Urinary bladder (tissue), 4 donors: ENCODE results near the gene CIB1. TPM values are rescaled to one million over a fixed set of nuclear protein-coding genes. Genes with fewer than 3 reads are reported as not detected.
"Not testable (repeated sequence)": the region's sequence is repeated elsewhere in the genome, so short reads cannot be mapped to it uniquely, and the experiment has no call there.

ENCODE experiments used
- DNase-seq: peaks from one replicate; pipeline ENCODE4 v3.0.0-alpha.2; 2015; ENCODE audit errors: extremely low spot score
- H3K27ac ChIP-seq: one replicate; pipeline ENCODE4 v1.5.1; 2013; ENCODE audit warnings: low read depth, mild to moderate bottlenecking, moderate library complexity
- H3K36me3 ChIP-seq: one replicate; pipeline ENCODE4 v1.6.1; 2013; ENCODE audit warnings: mild to moderate bottlenecking, moderate library complexity; ENCODE audit not compliant: insufficient read depth
- H3K4me1 ChIP-seq: one replicate; pipeline ENCODE4 v1.6.1; 2013; ENCODE audit warnings: mild to moderate bottlenecking, moderate library complexity; ENCODE audit not compliant: insufficient read depth
- H3K4me3 ChIP-seq: one replicate; pipeline ENCODE4 v1.5.1; 2013; ENCODE audit warnings: low read depth, low read length
- WGBS: extraction: QIAGEN DNeasy Blood & Tissue Kit; methylation state at CpG from one replicate; pipeline ENCODE4 v1.1.7; 2013; 5-methylcytosine and 5-hydroxymethylcytosine counted together
- polyA plus RNA-seq: library from polyadenylated mRNA; stranded (reverse); fragments of 200-250 nt; gene quantifications from one replicate; pipeline ENCODE4 v1.2.3, GENCODE V29; 2013
- small RNA-seq: library from RNA; depleted of rRNA; stranded (forward); fragments of <200 nt; gene quantifications from one replicate; pipeline ENCODE3, GENCODE V24; 2014
- total RNA-seq: library from RNA; depleted of rRNA; stranded (reverse); fragments of >200 nt; gene quantifications from one replicate; pipeline ENCODE4 v1.2.3, GENCODE V29; 2014
- donor health status: healthy with polysubstance abuse.
- donor health status: healthy.

Gene CIB1
- total and polyA plus RNA-seq, 2 donors, result 17.9 to 84.7 TPM

DNA sequence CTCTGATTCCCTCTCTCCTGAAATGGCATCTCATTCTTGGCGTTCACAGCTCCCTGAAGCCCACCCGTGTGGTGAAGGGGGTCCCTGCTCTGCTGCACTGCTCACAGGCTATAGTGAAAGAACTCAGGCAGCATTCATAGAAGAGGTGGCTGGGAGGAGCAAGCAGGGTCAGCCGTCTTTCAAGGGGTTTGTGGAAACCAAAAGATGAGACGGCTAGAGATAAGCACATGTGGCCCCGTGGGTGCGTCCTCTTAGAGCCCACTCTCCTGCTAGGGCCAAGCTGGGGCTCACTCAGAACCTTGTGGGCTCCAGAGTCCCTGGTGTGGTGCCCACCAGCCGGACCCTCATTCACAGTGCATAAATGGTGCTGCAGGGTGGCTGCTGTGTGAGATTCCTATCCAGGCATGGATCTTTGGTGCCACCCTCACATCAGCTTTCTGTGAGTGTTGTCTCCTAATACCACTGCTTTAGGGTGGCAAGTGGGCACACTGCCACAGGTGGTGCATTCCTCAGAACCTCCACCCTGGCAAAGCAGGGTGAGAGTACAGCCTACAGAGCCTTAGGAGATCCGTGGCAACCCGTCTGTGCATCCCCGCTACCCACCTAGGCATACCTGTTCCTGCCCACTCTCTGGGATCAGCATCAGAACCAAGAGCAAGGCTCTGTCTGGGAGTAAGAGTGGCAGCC lies 43.8 kb downstream of the CIB1 start:
- H3K36me3 ChIP-seq, result no peaks in the 10 kb centered on the region
- no peaks in the 10 kb centered on the region for H3K4me1 ChIP-seq
- no peak overlapping the region for H3K4me3 ChIP-seq
- H3K27ac ChIP-seq, result peak overlapping the region; percentile 70
- 82% methylated on average over 10 of the region's 10 CpGs for WGBS
- DNase-seq, result no peak

DNA sequence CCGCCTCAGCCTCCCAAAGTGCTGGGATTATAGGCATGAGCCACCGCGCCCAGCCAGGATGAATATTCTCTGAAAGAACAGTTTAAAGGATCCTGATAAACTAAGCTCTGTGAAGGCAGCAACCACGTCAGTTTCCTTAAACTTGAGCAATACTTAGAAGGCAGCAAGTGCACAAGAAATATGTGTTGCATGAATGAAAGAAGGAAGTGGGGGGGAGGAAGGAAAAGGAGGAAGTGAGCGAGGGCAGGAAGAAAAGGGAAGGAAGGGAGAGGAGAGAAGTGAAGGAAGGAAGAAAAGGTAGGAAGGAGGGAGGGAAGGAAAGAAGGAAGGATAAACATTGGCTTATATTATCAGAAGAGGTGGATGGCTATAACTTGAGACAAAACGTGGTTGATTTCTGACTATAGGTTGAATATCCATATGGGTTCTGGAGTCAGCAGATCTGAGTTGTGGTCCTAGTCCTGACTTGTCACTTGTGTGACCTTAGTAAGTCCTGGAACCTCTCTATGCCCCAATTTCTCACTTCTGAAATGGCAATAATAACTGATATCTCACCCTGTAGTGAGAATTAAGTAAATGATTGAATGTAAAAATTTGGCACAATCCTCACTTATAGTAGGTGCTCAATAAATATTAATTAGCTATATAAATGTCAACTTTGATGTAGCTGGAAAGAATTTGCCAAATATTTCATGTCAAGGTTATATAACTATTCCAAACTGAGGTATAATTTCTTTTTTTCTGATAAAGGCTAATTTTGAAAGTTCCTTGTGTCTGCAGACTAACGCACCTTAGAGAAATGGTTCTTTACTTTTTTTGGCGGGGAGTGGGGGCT lies 44.6 kb downstream of the CIB1 start:
- DNase-seq, result no peak
- Histone ChIP-seq H3K4me1 (no peaks in the 10 kb centered on the region), H3K4me3 (no peak overlapping the region), H3K27ac (no peak overlapping the region), H3K36me3 (no peaks in the 10 kb centered on the region)
- 85% methylated on average over 8 of the region's 8 CpGs for WGBS

DNA sequence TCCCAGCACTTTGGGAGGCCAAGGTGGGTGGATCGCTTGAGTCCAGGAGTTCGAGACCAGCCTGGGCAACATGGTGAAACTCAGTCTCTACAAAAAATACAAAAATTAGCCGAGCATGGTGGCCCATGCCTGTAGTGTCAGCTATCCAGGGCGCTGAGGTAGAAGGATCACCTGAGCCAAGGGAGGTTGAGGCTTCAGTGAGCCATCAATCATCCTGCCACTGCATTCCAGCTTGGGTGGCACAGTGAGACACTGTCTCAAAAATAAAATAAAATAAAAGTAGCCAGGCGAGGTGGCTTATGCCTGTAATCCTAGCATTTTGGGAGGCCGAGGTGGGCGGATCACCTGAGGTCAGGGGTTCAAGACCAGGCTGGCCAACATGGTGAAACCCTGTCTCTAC lies 45.7 kb downstream of the CIB1 start:
- WGBS, result 97% methylated on average over 7 of the region's 7 CpGs
- not testable (repeated sequence) for H3K36me3 ChIP-seq, DNase-seq, H3K4me1 ChIP-seq, H3K4me3 ChIP-seq, H3K27ac ChIP-seq

DNA sequence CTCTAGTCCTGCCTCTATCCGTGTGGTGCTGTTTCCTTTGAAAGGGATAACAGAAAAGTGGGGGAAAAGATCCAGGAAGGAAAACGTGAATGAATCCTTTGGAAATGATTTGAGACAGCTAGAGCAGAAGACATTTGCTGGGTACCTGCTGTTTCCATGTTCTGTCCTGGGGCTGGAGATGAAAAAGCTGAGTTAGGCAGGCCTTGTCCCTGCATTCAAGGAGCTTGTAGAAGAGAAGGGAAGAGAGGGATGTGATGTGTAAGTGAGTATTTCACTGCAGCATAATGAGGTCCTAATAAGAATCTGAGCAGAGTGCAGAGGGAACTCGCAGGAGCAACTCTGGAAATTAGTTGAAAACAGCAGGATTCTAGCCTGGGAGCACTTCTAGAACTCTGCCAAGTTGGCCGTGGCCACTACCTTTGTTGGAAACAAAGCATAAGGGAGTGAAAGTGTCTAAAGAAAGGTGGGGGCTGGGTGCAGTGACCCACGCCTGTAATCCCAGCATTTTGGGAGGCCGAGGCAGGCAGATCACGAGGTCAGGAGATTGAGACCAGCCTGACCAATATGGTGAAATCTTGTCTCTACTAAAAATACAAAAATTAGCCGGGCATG lies 46.4 kb downstream of the CIB1 start:
- Histone ChIP-seq H3K36me3 (no peaks in the 10 kb centered on the region), H3K27ac (no peak overlapping the region), H3K4me3 (no peak overlapping the region), H3K4me1 (no peaks in the 10 kb centered on the region)
- DNase-seq, result no peak
- WGBS, result 53% methylated on average over 8 of the region's 8 CpGs

DNA sequence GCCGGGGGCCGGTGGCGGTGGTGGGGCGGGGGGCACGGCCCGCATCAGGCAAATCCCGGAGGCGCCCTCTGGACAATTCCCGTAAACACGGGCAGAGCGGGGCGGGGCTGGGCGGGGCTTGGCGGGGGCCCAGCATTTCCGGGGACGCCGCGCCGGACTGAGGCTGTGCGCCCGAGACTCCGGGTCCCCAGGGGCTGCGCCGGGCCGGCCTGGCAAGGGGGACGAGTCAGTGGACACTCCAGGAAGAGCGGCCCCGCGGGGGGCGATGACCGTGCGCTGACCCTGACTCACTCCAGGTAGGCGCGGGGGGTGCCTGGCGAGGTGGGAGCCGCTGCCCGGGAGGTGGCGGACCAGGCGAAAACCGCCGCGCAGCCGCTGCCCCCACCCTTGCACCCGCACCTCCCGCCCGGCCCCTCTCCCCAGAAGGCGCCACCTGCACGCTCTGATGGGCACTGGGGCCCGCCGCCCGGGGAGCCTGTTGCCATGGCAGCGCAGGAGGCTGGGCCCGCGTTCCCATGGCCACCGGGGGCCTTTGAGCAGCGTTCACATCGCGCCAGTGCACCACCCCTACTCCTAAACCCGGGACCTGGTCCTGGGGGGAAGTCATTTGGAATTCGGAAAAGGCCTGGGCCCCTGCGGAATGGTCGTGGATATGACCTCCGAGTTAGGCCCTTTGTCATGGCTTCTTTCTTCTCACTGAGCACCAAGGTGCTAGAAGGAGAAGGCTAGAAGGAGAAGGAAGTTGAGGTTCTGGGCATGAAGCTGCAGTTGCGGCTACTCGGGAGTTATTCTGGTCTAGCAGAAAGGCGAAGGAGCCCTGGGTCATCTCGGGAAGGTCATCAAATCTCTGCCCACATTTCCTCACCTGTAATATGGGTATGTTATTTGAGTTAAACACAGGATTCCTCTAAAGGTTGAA lies 48.7 kb downstream of the CIB1 start:
- H3K4me1 ChIP-seq, result no peaks in the 10 kb centered on the region
- DNase-seq, result no peak
- 6% methylated on average over 67 of the region's 67 CpGs for WGBS

DNA sequence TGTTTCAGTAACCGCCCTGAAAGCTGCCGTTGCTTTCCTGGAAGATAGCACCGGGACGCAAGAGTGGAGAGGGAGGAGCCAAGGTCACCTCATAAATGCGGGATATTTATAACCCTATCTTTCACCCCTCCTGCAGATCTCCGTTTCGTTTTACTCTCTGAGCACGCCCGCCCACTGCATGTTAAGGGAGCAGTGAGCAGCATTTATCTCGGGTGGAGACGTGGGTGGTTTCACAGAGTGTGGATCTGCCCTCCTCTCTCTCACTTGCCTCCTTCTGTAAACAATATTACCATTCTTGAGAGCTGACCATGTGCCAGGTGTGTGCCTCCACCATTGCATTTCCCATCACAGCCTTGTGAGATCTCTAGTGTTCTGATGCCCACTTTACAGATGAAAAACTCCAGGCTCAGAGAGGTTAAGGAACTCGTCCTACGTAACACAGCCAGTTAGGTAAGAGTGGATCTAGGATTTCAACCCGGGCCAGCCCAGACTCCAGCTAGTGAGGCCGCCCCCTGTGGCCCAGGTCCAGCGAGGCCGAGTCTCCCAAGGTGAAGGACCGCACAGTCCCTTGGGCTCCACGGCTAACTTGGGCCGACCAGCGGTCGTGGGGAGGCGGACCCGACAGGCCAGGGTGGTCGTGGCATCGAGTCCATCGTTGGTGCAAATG lies 49.5 kb downstream of the CIB1 start:
- WGBS, result 12% methylated on average over 27 of the region's 27 CpGs
- DNase-seq, result no peak
- Histone ChIP-seq H3K4me3 (peak overlapping the region; percentile 71), H3K27ac (peak overlapping the region; percentile 93), H3K4me1 (no peaks in the 10 kb centered on the region), H3K36me3 (no peaks in the 10 kb centered on the region)

More for the DNA sequence above, 48.7 kb downstream of the CIB1 start:
- H3K4me3 ChIP-seq, result peak overlapping the region; percentile 71
- H3K36me3 ChIP-seq, result no peaks in the 10 kb centered on the region
- H3K27ac ChIP-seq, result peak overlapping the region; percentile 93

DNA sequence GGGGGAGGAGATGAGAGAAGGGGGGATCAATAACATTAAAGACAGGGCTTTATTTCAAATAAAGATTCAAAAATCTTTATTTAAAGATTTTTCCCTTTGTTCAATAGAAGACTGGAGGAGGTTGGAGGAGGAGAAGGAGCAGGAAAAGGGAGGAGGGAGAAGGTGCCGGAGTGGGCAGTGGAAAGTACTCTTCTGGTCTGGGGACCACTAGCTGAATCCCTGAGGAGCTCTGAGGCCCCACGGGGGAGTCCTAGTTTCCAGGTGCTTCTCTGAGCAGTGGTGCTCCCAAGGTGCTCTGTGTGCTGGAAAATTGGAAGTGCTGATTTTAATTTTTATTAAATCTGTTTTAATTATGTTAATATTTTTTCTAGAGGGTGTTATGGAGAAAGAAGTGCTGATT lies 52.0 kb downstream of the CIB1 start:
- no peak overlapping the region for H3K4me3 ChIP-seq
- H3K27ac ChIP-seq, result no peak overlapping the region
- no peaks in the 10 kb centered on the region for H3K4me1 ChIP-seq
- WGBS, result 49% methylated on average over 2 of the region's 2 CpGs
- H3K36me3 ChIP-seq, result no peaks in the 10 kb centered on the region
- DNase-seq, result no peak

Small RNA genes lying within 50 kb of the gene (small RNA-seq; reads per million reads assigned to genes)
- not detected for gene AC091167.3

Other genes starting within 250 kb of the CIB1 start
- 9.7 TPM for gene ZNF710, start 232.6 kb downstream of the CIB1 start, total RNA-seq
- gene ZNF710, start 232.6 kb downstream of the CIB1 start, polyA plus RNA-seq, result 9.6 TPM
- 85.0 TPM for gene IDH2, start 131.5 kb downstream of the CIB1 start, total RNA-seq
- gene IDH2, start 131.5 kb downstream of the CIB1 start, polyA plus RNA-seq, result 105 TPM
- gene SEMA4B, start 32.6 kb downstream of the CIB1 start, total RNA-seq, result 39.3 TPM
- gene SEMA4B, start 32.6 kb downstream of the CIB1 start, polyA plus RNA-seq, result 60.8 TPM
- gene GDPGP1, start 268 bp upstream of the CIB1 start, total RNA-seq, result 6.6 TPM
- 3.6 TPM for gene GDPGP1, start 268 bp upstream of the CIB1 start, polyA plus RNA-seq
- gene TTLL13, start 15.6 kb upstream of the CIB1 start, total RNA-seq, result not detected
- 0.05 TPM for gene TTLL13, start 15.6 kb upstream of the CIB1 start, polyA plus RNA-seq
- 72.2 TPM for gene NGRN, start 31.7 kb upstream of the CIB1 start, total RNA-seq
- gene NGRN, start 31.7 kb upstream of the CIB1 start, polyA plus RNA-seq, result 104 TPM
- gene ZNF774, start 118.3 kb upstream of the CIB1 start, total RNA-seq, result 3.3 TPM
- 1.1 TPM for gene ZNF774, start 118.3 kb upstream of the CIB1 start, polyA plus RNA-seq
- gene IQGAP1, start 154.3 kb upstream of the CIB1 start, total RNA-seq, result 257 TPM
- 147 TPM for gene IQGAP1, start 154.3 kb upstream of the CIB1 start, polyA plus RNA-seq